Left forelimb (tissue), 1 donor: ENCODE results near the gene INPP5B.

Experiments
- DNase-seq: peaks from one replicate; pipeline ENCODE4 v3.0.0-alpha.2; 2018; ENCODE audit warnings: low spot score

Gene INPP5B

GRCh38 chr1:37839676-37840075, 107.2 kb downstream of the INPP5B start:
- DNase-seq = no peak

GRCh38 chr1:37836788-37837187, 110.1 kb downstream of the INPP5B start:
- no peak for DNase-seq

- DNase-seq = no peak
These were observed 115.0 kb downstream of the INPP5B start for GRCh38 chr1:37831809-37832208.

GRCh38 chr1:37831109-37831508, 115.7 kb downstream of the INPP5B start:
- DNase-seq = no peak

GRCh38 chr1:37828410-37829074, 118.3 kb downstream of the INPP5B start:
- no peak for DNase-seq

- DNase-seq = no peak
These were observed 121.3 kb downstream of the INPP5B start for GRCh38 chr1:37825506-37825905.

GRCh38 chr1:37824001-37824400, 122.9 kb downstream of the INPP5B start:
- DNase-seq = no peak

GRCh38 chr1:37822906-37823815, 123.7 kb downstream of the INPP5B start:
- no peak for DNase-seq

GRCh38 chr1:37821481-37821880, 125.4 kb downstream of the INPP5B start:
- no peak for DNase-seq

GRCh38 chr1:37817481-37817880, 129.4 kb downstream of the INPP5B start:
- DNase-seq = no peak

GRCh38 chr1:37814252-37814651, 132.6 kb downstream of the INPP5B start:
- no peak for DNase-seq

GRCh38 chr1:37813529-37814145, 133.2 kb downstream of the INPP5B start:
- no peak for DNase-seq

GRCh38 chr1:37811027-37811655, 135.7 kb downstream of the INPP5B start:
- no peak for DNase-seq
